ENCODE results near the gene LRSAM1. TPM values are rescaled to one million over a fixed set of nuclear protein-coding genes. Genes with fewer than 3 reads are reported as not detected.

Gene LRSAM1
- total and polyA plus RNA-seq, 9 of the 15 experiments (the other 6 are each of a cell fraction or from before 2014, with no cell fraction given): 0.07 to 16.2 (median 4.7) TPM

DNA sequence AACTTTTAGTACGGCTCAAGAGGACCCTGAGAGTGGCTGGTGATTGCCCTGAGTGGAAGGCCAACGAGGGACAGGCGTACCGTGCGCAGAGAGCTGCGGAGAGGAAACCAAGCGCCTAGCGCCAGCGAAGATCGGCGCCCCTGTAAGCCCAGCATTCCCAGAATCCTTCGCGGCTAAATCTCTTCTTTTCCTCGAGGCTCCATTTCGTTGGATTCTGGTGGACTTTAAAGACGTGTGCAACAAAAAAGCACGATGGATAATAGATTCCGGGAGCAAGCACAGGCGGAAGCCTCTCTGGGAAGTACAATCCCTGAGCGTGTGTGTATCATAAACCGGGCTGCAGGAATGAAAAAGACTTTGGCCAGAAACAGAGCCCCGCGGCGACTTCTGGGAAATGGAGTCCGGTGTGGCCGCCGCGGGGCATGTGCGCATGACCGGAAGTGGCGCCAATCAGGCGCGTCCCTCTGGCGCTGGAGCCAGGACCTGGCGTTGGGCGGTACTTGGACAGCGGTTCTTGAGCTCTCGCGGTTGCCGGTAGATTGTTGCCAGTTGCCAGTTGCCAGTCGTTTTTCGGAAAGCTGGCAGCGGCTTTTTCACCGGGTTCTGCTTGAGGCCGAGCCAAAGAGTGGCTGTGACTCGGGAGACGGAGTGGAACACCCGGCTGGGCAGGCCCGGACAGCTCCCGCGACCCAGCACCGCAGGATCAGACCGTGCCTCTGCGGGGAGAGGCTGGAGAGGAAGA, 27.2 kb upstream of the LRSAM1 start, which contains the start of gene ZNF79 (continued):
- TF ChIP-seq BRF2 (IDR thresholded peaks at IDR 0.05; ENCODE audit: borderline replicate concordance, insufficient read depth, insufficient read length) (no peak), MBD2 (IDR thresholded peaks at IDR 0.05; ENCODE audit: borderline replicate concordance, low read depth) (no peak), BRF1 (IDR thresholded peaks at IDR 0.05; ENCODE audit: borderline replicate concordance, extremely low read depth, insufficient read length) (no peak), FOXA1 (IDR thresholded peaks at IDR 0.05; ENCODE audit: borderline replicate concordance) (no peak), HMGXB4 (CRISPR knock-in tag; IDR thresholded peaks at IDR 0.05) (no peak), ZBTB49 (CRISPR knock-in tag; IDR thresholded peaks at IDR 0.05; ENCODE audit: borderline replicate concordance) (no peak), ZNF24 (IDR thresholded peaks at IDR 0.05) (no peak), PHB (CRISPR knock-in tag; IDR thresholded peaks at IDR 0.05) (no peak), MEIS2 (IDR thresholded peaks at IDR 0.05; ENCODE audit: partially characterized antibody) (no peak), TCF7L2 (IDR thresholded peaks at IDR 0.05; ENCODE audit: low read depth, low read length) (no peak), ZC3H4 (CRISPR knock-in tag; IDR thresholded peaks at IDR 0.05; ENCODE audit: borderline replicate concordance) (no peak), SRF (CRISPR knock-in tag; IDR thresholded peaks at IDR 0.05) (no peak)
- TF ChIP-seq, protein P1, sequence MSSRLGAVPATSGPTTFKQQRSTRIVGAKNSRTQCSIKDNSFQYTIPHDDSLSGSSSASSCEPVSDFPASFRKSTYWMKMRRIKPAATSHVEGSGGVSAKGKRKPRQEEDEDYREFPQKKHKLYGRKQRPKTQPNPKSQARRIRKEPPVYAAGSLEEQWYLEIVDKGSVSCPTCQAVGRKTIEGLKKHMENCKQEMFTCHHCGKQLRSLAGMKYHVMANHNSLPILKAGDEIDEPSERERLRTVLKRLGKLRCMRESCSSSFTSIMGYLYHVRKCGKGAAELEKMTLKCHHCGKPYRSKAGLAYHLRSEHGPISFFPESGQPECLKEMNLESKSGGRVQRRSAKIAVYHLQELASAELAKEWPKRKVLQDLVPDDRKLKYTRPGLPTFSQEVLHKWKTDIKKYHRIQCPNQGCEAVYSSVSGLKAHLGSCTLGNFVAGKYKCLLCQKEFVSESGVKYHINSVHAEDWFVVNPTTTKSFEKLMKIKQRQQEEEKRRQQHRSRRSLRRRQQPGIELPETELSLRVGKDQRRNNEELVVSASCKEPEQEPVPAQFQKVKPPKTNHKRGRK (tag; IDR thresholded peaks at IDR 0.05): no peak
- TF ChIP-seq, protein P2, sequence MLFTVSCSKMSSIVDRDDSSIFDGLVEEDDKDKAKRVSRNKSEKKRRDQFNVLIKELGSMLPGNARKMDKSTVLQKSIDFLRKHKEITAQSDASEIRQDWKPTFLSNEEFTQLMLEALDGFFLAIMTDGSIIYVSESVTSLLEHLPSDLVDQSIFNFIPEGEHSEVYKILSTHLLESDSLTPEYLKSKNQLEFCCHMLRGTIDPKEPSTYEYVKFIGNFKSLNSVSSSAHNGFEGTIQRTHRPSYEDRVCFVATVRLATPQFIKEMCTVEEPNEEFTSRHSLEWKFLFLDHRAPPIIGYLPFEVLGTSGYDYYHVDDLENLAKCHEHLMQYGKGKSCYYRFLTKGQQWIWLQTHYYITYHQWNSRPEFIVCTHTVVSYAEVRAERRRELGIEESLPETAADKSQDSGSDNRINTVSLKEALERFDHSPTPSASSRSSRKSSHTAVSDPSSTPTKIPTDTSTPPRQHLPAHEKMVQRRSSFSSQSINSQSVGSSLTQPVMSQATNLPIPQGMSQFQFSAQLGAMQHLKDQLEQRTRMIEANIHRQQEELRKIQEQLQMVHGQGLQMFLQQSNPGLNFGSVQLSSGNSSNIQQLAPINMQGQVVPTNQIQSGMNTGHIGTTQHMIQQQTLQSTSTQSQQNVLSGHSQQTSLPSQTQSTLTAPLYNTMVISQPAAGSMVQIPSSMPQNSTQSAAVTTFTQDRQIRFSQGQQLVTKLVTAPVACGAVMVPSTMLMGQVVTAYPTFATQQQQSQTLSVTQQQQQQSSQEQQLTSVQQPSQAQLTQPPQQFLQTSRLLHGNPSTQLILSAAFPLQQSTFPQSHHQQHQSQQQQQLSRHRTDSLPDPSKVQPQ (CRISPR knock-in tag; IDR thresholded peaks at IDR 0.05; ENCODE audit: borderline replicate concordance): no peak

All from K562 (cell line).